NOMO-1 treated with DMSO at 0.1 percent for 48 hours (cell line): Measurements from ENCODE around the gene CLDN11.

Source experiments
- DNase-seq: peaks from one replicate; lab custom pipeline; 2025; ENCODE audit not compliant: unreplicated experiment; lab: John Stamatoyannopoulos, UW

CLDN11 gene

GRCh38 chr3:170426240-170426797, 7.7 kb downstream of the CLDN11 start:
- DNase-seq = no peak

- DNase-seq = no peak
These were observed 9.4 kb downstream of the CLDN11 start for GRCh38 chr3:170428095-170428494.

GRCh38 chr3:170429050-170429449, 10.4 kb downstream of the CLDN11 start:
- DNase-seq = no peak

- DNase-seq = no peak
These were observed 12.4 kb downstream of the CLDN11 start for GRCh38 chr3:170431054-170431453.

GRCh38 chr3:170432416-170432815, 13.7 kb downstream of the CLDN11 start:
- no peak for DNase-seq

- DNase-seq = no peak
These were observed 18.0 kb downstream of the CLDN11 start for GRCh38 chr3:170436697-170437096.

GRCh38 chr3:170437176-170437575, 18.5 kb downstream of the CLDN11 start:
- DNase-seq = no peak

- no peak for DNase-seq
These were observed 19.2 kb downstream of the CLDN11 start for GRCh38 chr3:170437696-170438407.

- no peak for DNase-seq
These were observed 20.2 kb downstream of the CLDN11 start for GRCh38 chr3:170438836-170439235.

GRCh38 chr3:170440344-170440743, 21.7 kb downstream of the CLDN11 start:
- DNase-seq = no peak

GRCh38 chr3:170441412-170441811, 22.7 kb downstream of the CLDN11 start:
- DNase-seq = no peak

GRCh38 chr3:170442947-170443346, 24.3 kb downstream of the CLDN11 start:
- no peak for DNase-seq

- DNase-seq = no peak
These were observed 24.8 kb downstream of the CLDN11 start for GRCh38 chr3:170443457-170443856.

GRCh38 chr3:170448584-170448983, 29.9 kb downstream of the CLDN11 start:
- DNase-seq = no peak

- no peak for DNase-seq
These were observed 31.4 kb downstream of the CLDN11 start for GRCh38 chr3:170450039-170450438.

GRCh38 chr3:170454509-170454908, 35.8 kb downstream of the CLDN11 start:
- DNase-seq = no peak

GRCh38 chr3:170458285-170458684, 39.6 kb downstream of the CLDN11 start:
- DNase-seq = no peak

- no peak for DNase-seq
These were observed 44.3 kb downstream of the CLDN11 start for GRCh38 chr3:170463011-170463410.

GRCh38 chr3:170465955-170466354, 47.3 kb downstream of the CLDN11 start:
- DNase-seq = no peak

GRCh38 chr3:170467007-170467406, 48.3 kb downstream of the CLDN11 start:
- no peak for DNase-seq

- no peak for DNase-seq
These were observed 49.0 kb downstream of the CLDN11 start for GRCh38 chr3:170467571-170468147.
